GM12878 (cell line): ENCODE data around the gene HSF2BP.

Source experiments
- CTCF ChIP-seq, 3 experiments: IDR thresholded peaks in 2 of 3; conservative IDR thresholded peaks in 1 of 3; 2 replicates each; pipeline ENCODE4 v1.5.1; 2011; ENCODE audit warnings: low read depth in 3 of 3, low read length in 3 of 3, mild to moderate bottlenecking in 3 of 3, control low read depth in 2 of 3, moderate library complexity in 2 of 3, inconsistent platforms in 1 of 3, mixed read lengths in 1 of 3; ENCODE audit not compliant: control insufficient read depth in 2 of 3, insufficient read depth in 1 of 3; ENCODE audit errors: extremely low read depth in 1 of 3
- ELK1 ChIP-seq: IDR thresholded peaks from 2 replicates; pipeline ENCODE4 v1.6.1; 2012; ENCODE audit warnings: low read depth, low read length, improper control_type of control experiment

GRCh38 chr21:43604505-43605204 lies 54.6 kb downstream of the HSF2BP start:
- no peak for TF ChIP-seq CTCF (IDR thresholded peaks at IDR 0.05 in 2 of 3, conservative IDR thresholded peaks at IDR 0.05 in 1 of 3; ENCODE audit: control insufficient read depth in 2 of 3, extremely low read depth in 1 of 3, insufficient read depth in 1 of 3, low read depth in 3 of 3, low read length in 3 of 3)
- TF ChIP-seq ELK1 = no peak
